Stimulated activated CD4-positive, alpha-beta T cell treated with anti-CD3 and anti-CD28 coated beads, Interleukin-12 subunit alpha, Interleukin-12 subunit beta, amount 100 ng/mL, for 4 hours (primary cell): ENCODE measurements around the gene THAP11.
"Not testable (repeated sequence)": the region's sequence is repeated elsewhere in the genome, so short reads cannot be mapped to it uniquely, and the experiment has no call there.

Source experiments
- DNase-seq: peaks from one replicate; pipeline ENCODE4 v3.0.0-alpha.2; 2020

THAP11 gene

DNA sequence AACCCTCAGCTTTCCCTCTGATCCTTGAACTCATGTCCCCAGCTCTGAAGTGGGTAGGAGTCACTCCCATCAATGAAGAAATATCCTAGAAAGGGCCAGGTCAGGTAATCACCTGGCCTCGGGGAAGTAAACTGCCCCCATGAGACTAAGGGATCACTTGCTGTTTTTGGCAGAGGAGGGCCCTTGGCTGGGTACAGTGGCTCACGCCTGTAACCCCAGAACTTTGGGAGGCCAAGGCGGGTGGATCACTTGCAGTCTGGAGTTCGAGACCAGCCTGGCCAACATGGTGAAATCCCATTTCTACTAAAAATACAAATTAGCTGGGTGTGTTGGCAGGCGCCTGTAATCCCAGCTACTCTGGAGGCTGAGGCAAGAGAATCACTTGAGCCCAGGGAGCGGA, 21.9 kb downstream of the THAP11 start:
- DNase-seq: not testable (repeated sequence)

DNA sequence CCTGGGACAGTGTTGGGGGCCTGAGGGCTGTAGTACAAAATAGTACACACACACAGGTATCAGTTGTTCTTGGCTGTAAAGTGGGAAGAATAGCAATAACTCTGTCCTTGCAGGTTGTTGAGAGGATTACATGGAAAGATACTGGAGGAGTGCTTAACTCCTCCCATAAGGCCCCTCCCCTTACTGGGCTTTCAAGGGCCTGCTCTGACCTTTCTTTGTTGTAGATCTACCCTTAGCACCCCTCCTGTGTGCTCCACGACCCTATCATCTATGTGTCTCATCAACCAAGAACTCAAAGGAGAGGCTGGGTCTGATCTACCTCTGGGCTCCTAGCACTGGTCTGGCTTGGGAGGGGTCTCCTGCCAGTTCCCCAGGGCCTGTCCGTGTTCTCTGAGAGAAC, 22.5 kb downstream of the THAP11 start:
- no peak for DNase-seq

DNA sequence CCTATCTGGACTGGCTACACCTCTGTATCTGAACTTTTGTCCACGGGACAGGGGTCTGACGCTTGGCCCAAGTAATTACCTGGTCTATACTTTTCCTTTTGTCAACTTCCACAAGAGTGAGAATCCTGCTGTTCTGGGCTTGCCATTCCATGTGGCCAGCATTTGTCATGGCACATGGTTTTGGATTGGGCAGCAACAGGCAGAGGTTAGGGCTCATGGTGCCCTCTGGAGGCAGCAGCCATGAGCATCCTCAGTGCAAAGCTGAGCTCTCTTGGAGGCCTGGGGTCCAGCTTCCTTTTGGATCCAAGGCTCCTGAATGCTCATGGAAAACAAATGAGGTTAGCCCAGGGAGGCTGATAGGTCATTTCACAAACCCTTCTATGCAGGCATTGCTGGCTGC, 23.2 kb downstream of the THAP11 start:
- no peak for DNase-seq

DNA sequence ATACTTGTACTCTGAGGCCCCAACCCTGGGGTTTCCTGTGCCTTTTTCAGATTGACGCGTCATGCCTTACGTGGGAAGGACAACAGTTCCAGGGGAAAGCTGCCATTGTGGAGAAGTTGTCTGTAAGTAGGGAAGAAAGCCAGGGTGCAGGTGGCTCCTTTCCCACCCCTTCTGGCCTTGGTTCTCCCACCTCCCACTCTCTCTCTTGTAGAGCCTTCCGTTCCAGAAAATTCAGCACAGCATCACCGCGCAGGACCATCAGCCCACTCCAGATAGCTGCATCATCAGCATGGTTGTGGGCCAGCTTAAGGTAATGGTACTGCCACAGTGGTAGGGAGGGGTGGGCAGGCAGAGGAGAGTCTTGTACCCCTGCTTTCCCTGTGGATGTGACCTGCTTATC, 26.2 kb downstream of the THAP11 start:
- no peak for DNase-seq

DNA sequence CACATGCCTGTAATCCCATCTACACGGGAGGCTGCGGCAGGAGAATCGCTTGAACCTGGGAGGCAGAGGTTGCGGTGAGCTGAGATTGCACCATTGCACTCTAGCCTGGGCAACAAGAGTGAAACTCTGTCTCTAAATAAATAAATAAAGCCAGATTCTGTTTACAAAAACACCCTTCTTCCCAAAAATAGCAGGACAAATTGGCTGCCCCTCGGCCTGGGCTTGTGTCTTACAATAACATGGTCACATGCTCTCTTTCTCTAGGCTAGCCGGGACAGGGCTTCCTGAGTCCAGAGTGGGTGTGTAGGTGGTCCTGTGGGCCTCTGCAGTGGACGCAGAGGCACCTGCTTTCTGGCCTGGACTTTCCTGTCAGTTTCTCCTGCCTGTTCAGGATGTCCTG, 27.5 kb downstream of the THAP11 start:
- DNase-seq: no peak

DNA sequence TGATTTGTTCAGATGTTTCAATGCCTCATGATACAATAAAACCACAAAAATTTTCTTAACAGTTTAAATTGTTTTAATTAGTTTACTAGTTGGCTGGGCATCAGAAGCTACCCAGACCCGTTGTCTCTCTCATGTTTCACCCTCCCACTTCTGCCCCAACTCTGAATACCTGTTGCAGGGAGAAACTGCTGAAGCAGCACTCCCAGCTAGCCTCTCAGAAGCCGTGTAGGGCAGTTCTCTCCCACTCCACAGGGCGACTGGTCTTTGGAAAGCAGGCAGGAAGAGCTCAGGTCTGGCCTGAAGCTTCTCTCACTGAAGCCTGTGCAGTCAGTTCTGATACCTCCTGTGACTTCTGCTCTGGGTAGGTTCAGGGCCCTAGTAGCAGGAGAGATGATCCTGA, 29.1 kb downstream of the THAP11 start:
- DNase-seq: no peak

DNA sequence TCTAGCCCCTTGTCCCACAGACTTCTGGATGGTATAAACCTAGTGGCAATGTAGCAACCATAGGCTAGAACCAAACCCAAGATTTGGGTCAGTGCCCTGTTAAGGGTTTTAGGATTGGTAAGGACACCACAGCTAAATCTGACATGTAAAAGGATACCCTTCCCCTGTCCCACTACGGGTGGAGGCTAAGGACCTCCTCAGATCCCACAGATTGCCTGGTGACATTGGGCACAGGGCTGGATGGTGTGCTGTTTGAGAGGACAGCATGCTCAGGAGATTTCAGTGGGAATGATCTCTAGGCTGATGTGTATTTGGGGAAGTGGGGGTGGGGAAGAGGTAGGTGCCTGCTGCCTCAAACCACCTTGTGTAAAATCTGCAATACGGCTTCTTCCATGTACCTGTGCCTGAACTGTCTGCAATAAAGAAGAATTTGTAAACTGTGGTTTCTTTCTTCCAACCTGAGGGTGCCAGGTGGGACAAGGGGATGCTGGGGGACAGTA, 30.1 kb downstream of the THAP11 start:
- no peak for DNase-seq

DNA sequence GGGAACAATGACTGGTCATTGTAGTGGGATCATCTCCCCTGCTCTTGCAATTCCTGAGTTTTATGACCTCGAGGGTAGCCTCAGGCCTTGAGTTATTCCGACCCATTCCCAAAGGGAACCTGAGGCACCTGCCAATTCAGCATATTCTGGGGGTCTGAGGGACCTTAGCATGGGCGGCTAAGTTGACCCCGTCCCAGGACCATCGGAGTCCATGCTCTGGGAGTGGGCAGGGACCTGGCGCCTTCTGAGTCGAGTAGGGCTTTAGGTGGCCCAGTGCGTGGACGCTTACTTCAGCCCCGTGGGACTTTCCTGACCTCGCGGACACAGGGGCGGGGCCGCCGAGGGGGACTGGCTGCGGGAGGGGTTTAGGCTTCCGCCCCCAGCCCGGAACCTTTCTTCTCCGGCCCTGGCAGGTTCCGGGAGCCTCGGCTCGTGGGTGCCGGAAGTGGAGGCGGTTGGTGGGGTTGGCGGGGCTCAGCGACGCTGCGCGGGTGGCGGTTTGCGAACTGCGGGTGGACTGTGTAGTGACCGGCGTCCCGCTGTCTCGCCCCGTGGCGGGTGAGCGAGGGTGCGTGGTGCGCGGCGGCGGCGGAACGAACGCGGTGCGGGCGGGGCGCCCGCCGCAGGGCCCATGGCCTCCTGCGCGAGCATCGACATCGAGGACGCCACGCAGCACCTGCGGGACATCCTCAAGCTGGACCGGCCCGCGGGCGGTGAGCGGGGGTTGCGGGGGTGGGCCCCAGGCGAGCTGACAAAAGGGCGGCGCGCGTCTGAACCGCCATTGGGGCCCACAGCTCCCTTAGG, 30.7 kb downstream of the THAP11 start, which contains the start of gene EDC4:
EDC4 (plus strand) TSS at position 422 of the 804 bp plus-strand sequence; CDS start at position 632, 210 bp downstream.
- peak; percentile 83 for DNase-seq

DNA sequence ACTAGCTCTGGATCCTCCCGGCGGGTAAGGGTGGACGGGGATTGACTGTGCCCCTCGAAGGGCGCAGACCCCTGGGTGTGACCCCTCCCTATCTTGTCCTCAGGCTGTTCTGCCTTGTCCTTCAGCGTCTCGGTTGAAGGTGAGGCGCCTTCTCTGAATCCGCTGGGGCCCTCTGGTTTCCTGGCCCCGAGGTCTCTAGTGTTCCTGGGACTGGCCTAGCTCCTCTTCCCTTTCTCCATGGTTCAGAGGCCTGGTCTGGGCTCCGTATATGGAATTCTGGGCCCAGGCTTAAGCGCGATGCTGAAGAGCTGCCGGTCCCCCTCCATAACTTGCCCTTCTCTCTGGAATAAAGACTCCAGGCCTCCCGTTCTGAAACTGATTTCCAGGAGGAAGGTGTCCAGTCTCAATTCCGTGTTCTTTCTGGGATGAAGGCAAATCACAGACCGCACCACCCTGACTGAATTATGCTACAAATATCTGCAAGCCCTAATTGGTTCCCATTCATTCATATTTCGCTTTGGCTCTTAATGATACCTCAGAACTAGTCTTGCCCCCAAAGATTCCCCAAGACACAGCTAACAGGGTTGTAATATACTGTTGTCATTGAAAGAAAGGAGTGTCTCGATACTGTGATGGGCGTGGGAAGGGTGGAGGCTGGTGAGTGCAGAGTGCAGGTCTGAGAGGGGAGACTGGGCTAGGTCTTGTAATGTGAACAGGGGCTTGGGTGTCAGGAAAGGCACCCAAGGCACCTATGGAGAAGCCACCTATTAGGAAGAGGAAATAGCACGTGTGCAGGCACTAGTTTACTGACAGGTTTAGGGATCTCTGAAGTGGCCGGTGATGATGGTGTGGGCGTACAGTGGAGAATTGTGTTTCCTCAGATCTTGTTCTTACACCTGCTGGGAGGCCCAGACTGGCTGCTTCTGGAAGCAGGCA, 31.6 kb downstream of the THAP11 start:
- no peak for DNase-seq

DNA sequence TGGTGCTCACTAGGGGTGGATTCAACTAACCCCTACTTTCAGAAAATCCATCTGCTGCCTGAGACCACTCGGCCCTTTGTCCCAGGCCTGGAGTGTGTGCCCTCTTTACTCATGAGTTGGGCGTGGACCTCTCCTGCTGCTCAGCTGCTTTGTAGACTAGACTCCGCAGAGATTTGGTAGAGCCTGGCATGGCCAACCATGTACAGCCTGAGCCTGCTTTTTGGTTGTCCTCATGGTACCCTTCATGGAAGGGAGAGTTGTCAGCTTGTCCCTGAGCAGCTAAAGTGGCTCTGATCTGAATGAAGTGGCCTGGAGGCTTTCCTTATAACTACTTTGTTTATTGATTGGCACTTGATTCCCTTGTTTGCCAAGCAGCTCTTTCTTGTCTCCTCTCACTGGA, 32.3 kb downstream of the THAP11 start:
- DNase-seq: no peak

DNA sequence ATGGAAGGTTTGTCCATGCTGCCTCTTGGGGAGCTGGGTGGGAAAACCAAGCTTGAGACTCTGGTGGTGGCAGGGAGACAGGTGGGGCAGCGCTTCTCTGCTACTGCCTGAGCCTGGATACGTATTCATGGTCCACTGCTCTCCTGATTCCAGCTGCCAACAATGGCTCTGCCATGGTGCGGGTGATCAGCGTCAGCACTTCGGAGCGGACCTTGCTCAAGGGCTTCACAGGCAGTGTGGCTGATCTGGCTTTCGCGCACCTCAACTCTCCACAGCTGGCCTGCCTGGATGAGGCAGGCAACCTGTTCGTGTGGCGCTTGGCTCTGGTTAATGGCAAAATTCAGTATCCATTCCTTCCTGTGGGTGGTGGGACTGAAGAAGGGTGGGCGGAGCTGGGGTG, 34.9 kb downstream of the THAP11 start:
- DNase-seq: no peak

DNA sequence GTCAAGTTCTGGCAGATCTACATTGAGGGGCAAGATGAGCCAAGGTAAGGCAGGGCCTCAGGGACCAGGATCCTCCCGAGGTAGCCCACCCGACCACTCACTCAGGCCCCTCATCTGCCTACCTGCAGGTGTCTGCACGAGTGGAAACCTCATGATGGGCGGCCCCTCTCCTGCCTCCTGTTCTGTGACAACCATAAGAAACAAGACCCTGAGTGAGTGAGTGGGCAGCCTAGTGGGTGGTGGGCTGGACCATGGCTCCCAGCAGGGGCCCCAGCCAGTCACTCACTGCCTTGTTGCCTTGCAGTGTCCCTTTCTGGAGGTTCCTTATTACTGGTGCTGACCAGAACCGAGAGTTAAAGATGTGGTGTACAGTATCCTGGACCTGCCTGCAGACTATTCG, 36.1 kb downstream of the THAP11 start:
- DNase-seq: no peak

DNA sequence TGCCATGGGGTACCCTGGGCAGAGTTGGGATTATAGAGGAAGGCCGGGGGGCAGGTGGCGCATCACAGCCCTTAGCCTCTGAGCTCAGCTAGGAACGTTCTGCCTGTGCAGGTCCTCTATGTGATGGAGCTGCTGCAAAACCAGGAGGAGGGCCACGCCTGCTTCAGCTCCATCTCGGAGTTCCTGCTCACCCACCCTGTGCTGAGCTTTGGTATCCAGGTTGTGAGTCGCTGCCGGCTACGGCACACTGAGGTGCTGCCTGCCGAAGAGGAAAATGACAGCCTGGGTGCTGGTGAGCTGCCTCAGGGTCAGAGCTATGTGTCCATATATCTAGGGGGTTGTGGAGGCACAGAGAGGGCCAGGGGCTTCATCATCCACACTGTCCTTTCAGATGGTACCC, 36.7 kb downstream of the THAP11 start:
- DNase-seq: no peak

DNA sequence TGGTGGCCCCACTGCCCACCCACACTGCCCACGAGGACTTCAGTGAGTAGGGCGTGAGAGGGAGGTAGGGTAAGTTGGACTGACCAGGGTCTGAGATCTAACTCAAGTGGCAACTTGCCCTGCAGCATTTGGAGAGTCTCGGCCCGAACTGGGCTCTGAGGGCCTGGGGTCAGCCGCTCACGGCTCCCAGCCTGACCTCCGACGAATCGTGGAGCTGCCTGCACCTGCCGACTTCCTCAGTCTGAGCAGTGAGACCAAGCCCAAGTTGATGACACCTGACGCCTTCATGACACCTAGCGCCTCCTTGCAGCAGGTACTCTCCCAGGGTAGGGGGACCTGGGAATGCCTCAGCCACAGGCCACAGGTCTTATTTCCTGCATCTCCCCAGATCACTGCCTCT, 37.3 kb downstream of the THAP11 start:
- no peak for DNase-seq

DNA sequence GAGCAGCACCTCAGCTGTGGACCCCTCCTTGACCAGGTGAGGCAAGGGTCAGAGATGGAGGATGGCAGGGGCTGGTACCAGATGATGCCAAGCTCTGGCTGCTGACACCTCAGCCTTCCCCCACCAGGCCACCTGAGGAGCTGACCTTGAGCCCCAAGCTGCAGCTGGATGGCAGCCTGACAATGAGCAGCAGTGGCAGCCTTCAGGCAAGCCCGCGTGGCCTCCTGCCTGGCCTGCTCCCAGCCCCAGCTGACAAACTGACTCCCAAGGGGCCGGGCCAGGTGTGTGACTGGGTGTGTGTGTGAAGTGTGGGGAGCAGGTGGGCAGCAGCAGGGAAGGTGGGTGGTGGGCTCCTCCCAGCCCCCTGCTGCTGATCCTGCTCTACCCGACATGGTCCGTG, 37.8 kb downstream of the THAP11 start:
- DNase-seq: no peak

DNA sequence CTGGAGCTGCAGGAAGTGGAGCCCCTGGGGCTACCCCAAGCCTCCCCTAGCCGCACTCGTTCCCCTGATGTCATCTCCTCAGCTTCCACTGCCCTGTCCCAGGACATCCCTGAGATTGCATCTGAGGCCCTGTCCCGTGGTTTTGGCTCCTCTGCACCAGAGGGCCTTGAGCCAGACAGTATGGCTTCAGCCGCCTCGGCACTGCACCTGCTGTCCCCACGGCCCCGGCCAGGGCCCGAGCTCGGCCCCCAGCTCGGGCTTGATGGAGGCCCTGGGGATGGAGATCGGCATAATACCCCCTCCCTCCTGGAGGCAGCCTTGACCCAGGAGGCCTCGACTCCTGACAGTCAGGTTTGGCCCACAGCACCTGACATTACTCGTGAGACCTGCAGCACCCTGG, 38.5 kb downstream of the THAP11 start:
- no peak for DNase-seq

DNA sequence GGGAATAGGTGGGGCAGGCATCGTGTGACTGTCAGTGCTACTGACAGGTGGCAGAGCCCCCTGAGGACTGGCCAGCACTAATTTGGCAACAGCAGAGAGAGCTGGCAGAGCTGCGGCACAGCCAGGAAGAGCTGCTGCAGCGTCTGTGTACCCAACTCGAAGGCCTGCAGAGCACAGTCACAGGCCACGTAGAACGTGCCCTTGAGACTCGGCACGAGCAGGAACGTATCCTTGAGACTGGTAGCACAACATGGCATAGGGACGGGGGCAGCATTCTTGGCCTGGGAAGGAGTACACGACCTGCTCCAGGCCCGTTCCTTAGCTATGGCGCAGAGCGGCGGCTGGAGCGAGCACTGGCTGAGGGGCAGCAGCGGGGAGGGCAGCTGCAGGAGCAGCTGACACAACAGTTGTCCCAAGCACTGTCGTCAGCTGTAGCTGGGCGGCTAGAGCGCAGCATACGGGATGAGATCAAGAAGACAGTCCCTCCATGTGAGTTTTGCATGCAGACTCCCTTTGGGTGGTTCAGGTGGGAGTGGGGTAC, 39.6 kb downstream of the THAP11 start:
- DNase-seq: no peak

DNA sequence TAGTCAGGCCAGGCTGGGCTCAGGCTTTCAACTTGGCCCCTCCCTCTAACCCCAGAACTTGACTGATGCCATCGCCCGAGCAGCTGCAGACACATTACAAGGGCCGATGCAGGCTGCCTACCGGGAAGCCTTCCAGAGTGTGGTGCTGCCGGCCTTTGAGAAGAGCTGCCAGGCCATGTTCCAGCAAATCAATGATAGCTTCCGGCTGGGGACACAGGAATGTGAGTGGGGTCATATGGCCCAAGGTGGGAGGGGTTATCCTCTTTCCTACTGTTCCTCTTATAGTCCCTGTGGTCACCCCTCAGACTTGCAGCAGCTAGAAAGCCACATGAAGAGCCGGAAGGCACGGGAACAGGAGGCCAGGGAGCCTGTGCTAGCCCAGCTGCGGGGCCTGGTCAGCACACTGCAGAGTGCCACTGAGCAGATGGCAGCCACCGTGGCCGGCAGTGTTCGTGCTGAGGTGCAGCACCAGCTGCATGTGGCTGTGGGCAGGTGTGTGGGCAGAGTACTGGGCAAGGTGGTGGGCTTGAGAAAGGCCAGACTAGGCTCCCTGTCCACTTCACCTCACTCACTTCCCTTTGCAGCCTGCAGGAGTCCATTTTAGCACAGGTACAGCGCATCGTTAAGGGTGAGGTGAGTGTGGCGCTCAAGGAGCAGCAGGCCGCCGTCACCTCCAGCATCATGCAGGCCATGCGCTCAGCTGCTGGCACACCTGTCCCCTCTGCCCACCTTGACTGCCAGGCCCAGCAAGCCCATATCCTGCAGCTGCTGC, 40.4 kb downstream of the THAP11 start:
- DNase-seq: no peak

DNA sequence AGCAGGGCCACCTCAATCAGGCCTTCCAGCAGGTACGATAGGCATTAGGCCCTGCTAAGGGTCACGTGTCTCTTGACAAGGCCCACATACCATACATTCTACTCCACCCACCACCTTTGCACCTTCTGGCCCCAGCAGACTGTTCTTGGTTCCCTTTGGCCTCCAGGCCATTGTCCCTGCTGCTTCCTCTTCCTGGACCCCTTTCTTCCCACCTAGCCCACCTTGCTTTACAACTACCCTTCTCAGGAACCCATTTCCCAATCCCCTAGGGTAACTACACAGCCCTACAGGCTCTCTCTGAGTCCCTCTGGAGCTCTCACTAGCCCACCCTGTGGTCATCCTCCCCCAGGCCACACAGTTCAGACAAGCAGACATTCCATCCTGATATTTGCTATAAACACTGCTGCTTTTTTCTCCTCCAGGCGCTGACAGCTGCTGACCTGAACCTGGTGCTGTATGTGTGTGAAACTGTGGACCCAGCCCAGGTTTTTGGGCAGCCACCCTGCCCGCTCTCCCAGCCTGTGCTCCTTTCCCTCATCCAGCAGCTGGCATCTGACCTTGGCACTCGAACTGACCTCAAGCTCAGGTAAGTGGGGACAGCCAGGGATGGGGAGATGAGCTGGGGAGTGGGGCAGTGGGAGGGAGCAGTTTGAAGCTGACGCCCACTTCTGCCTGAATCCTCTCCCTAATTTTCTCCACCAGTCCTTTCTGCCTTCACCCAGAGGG, 41.2 kb downstream of the THAP11 start:
- no peak for DNase-seq

DNA sequence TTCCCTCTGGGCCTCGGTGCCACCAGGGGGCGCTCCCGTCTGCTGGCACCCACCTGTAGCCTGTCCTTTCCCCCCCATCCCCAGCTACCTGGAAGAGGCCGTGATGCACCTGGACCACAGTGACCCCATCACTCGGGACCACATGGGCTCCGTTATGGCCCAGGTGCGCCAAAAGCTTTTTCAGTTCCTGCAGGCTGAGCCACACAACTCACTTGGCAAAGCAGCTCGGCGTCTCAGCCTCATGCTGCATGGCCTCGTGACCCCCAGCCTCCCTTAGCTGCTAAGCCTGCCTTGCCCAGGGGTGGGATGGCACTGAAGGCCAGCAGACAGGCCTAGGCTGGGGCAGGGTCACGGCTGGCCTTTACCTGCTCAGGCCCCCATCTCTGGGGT, 41.7 kb downstream of the THAP11 start:
- peak; percentile 78 for DNase-seq

DNA sequence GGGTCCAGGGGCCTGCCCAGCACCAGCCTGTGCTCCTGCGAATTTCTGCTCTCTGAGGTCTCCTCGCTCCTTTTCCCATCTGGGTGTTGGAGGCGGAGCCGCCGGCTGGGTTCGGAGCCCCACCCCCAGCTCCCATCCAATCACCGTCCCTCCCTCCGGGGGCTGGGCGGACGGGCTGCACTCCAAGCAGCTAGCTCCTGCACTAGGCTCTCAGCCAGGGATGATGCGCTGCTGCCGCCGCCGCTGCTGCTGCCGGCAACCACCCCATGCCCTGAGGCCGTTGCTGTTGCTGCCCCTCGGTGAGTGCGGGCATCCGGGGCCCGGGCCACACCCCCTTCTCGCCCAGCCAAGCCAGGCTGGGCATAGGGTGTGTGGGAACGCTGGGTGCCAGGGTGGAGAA, 42.6 kb downstream of the THAP11 start, which contains the start of gene NRN1L:
NRN1L (plus strand) TSS at position 202 of the 400 bp plus-strand sequence; CDS start at position 221, 19 bp downstream.
- no peak for DNase-seq

DNA sequence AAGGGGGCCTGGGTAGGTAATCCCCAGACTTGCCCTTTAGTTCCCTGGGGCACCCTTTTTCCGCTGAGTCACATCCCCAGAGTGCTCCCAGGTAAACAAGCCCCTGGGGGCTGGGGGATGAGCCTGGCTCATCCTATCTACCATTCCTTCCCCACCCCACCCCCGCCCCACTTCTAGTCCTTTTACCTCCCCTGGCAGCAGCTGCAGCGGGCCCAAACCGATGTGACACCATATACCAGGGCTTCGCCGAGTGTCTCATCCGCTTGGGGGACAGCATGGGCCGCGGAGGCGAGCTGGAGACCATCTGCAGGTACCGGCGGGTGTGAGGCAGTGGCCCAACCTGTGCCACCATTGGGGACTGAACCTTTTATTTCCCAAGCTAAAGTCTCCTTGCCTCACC, 43.4 kb downstream of the THAP11 start:
- no peak for DNase-seq
